ENCODE measurements around the gene CTNND2. TPM values are rescaled to one million over a fixed set of nuclear protein-coding genes. Genes with fewer than 3 reads are reported as not detected.

CTNND2 gene
- total RNA-seq, 1 experiment from 2014 or later, result 2.9 TPM

- Histone ChIP-seq H3K4me3 (ENCODE audit: insufficient read depth, low read depth, low read length) (no peak overlapping the region), H3K27me3 (ENCODE audit: control insufficient read depth, insufficient read depth, low read length) (no peaks in the 10 kb centered on the region), H3K36me3 (replicated peaks; ENCODE audit: control insufficient read depth, insufficient read depth, low read length) (no peaks in the 10 kb centered on the region)
- no peak for DNase-seq
Measured at GRCh38 chr5:11273180-11273903, 630.9 kb downstream of the CTNND2 start.

- H3K4me3 ChIP-seq (ENCODE audit: insufficient read depth, low read depth, low read length), result no peak overlapping the region
- no peaks in the 10 kb centered on the region for H3K27me3 ChIP-seq (ENCODE audit: control insufficient read depth, insufficient read depth, low read length)
- no peaks in the 10 kb centered on the region for H3K36me3 ChIP-seq (replicated peaks; ENCODE audit: control insufficient read depth, insufficient read depth, low read length)
- no peak for DNase-seq
Measured at GRCh38 chr5:11269515-11269914, 634.7 kb downstream of the CTNND2 start.

GRCh38 chr5:11268891-11269290, 635.4 kb downstream of the CTNND2 start:
- no peak for DNase-seq
- H3K36me3 ChIP-seq (replicated peaks; ENCODE audit: control insufficient read depth, insufficient read depth, low read length), result no peaks in the 10 kb centered on the region
- no peak overlapping the region for H3K4me3 ChIP-seq (ENCODE audit: insufficient read depth, low read depth, low read length)
- no peaks in the 10 kb centered on the region for H3K27me3 ChIP-seq (ENCODE audit: control insufficient read depth, insufficient read depth, low read length)

DNA sequence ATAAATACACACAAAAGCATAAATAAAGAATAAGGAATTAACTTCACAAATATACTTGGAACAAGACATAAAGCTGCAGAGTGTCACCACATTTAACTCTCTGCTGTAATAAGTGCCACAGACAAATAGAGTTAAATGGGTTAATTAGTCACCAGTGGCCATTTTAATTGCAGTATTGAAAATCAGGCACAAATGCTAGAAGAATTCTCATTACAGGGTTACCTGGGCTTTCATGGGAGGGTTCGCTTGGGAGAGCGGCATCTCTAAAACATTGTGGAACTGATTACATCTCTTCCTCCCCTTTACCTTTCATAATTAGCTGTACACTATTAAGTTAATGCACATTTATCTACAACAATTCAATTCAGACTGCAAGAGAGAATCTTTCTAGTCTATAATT, 637.9 kb downstream of the CTNND2 start:
- Histone ChIP-seq H3K36me3 (replicated peaks; ENCODE audit: control insufficient read depth, insufficient read depth, low read length) (no peaks in the 10 kb centered on the region), H3K4me3 (ENCODE audit: insufficient read depth, low read depth, low read length) (no peak overlapping the region), H3K27me3 (ENCODE audit: control insufficient read depth, insufficient read depth, low read length) (no peaks in the 10 kb centered on the region)
- no peak for DNase-seq

- H3K36me3 ChIP-seq (replicated peaks; ENCODE audit: control insufficient read depth, insufficient read depth, low read length), result no peaks in the 10 kb centered on the region
- no peak overlapping the region for H3K4me3 ChIP-seq (ENCODE audit: insufficient read depth, low read depth, low read length)
- DNase-seq, result no peak
- no peaks in the 10 kb centered on the region for H3K27me3 ChIP-seq (ENCODE audit: control insufficient read depth, insufficient read depth, low read length)
Measured at GRCh38 chr5:11261241-11261640, 643.0 kb downstream of the CTNND2 start.

GRCh38 chr5:11258001-11258400, 646.2 kb downstream of the CTNND2 start:
- no peak for DNase-seq
- H3K4me3 ChIP-seq (ENCODE audit: insufficient read depth, low read depth, low read length), result no peak overlapping the region
- no peaks in the 10 kb centered on the region for H3K27me3 ChIP-seq (ENCODE audit: control insufficient read depth, insufficient read depth, low read length)
- no peaks in the 10 kb centered on the region for H3K36me3 ChIP-seq (replicated peaks; ENCODE audit: control insufficient read depth, insufficient read depth, low read length)

DNA sequence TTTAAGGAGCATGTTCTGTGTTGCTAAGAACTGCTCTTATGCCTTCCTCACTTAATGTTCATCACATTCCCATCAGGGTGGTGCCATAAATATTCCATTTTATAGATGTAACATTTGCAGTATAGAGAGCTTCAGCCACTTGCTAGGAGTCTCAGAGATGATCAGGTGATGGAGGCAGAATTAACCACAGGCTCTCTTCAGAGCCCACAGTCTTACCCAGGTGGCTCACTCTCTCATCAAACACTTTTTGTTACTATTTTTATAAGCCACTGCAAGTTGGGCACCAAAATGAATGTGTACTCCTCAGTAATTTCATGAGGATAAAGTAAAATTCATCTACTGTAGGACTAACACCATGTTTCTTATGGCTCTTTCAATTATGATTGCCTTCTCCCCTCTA, 651.7 kb downstream of the CTNND2 start:
- Histone ChIP-seq H3K36me3 (replicated peaks; ENCODE audit: control insufficient read depth, insufficient read depth, low read length) (no peaks in the 10 kb centered on the region), H3K27me3 (ENCODE audit: control insufficient read depth, insufficient read depth, low read length) (no peaks in the 10 kb centered on the region), H3K4me3 (ENCODE audit: insufficient read depth, low read depth, low read length) (no peak overlapping the region)
- no peak for DNase-seq

GRCh38 chr5:11252075-11252474, 652.2 kb downstream of the CTNND2 start:
- Histone ChIP-seq H3K36me3 (replicated peaks; ENCODE audit: control insufficient read depth, insufficient read depth, low read length) (no peaks in the 10 kb centered on the region), H3K4me3 (ENCODE audit: insufficient read depth, low read depth, low read length) (no peak overlapping the region), H3K27me3 (ENCODE audit: control insufficient read depth, insufficient read depth, low read length) (no peaks in the 10 kb centered on the region)
- DNase-seq, result no peak

DNA sequence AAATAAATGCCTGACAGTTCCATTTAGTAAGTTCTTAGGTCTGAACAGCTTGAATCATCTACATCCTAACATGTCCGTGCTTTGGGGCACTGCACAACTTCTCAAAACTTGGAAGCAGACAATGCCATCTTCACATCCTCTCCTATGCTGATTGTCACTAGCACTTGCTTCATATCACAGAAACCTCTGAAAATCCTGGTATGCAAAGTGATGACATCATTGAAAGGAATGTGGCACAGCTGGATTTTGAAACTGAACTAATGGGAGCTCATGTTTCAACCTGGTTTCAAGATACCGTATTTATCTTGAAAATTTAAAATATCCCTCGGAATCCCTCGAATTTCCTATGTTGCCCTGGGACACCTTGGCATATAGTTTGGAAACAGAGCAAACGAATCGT, 653.0 kb downstream of the CTNND2 start:
- H3K36me3 ChIP-seq (replicated peaks; ENCODE audit: control insufficient read depth, insufficient read depth, low read length), result no peaks in the 10 kb centered on the region
- no peak for DNase-seq
- no peak overlapping the region for H3K4me3 ChIP-seq (ENCODE audit: insufficient read depth, low read depth, low read length)
- no peaks in the 10 kb centered on the region for H3K27me3 ChIP-seq (ENCODE audit: control insufficient read depth, insufficient read depth, low read length)

GRCh38 chr5:11248966-11249365, 655.3 kb downstream of the CTNND2 start:
- H3K27me3 ChIP-seq (ENCODE audit: control insufficient read depth, insufficient read depth, low read length), result no peaks in the 10 kb centered on the region
- DNase-seq, result no peak
- H3K4me3 ChIP-seq (ENCODE audit: insufficient read depth, low read depth, low read length), result no peak overlapping the region
- no peaks in the 10 kb centered on the region for H3K36me3 ChIP-seq (replicated peaks; ENCODE audit: control insufficient read depth, insufficient read depth, low read length)

GRCh38 chr5:11247224-11247623, 657.0 kb downstream of the CTNND2 start:
- no peaks in the 10 kb centered on the region for H3K27me3 ChIP-seq (ENCODE audit: control insufficient read depth, insufficient read depth, low read length)
- DNase-seq, result peak; percentile 18
- H3K4me3 ChIP-seq (ENCODE audit: insufficient read depth, low read depth, low read length), result no peak overlapping the region
- no peaks in the 10 kb centered on the region for H3K36me3 ChIP-seq (replicated peaks; ENCODE audit: control insufficient read depth, insufficient read depth, low read length)

- Histone ChIP-seq H3K4me3 (ENCODE audit: insufficient read depth, low read depth, low read length) (no peak overlapping the region), H3K27me3 (ENCODE audit: control insufficient read depth, insufficient read depth, low read length) (no peaks in the 10 kb centered on the region), H3K36me3 (replicated peaks; ENCODE audit: control insufficient read depth, insufficient read depth, low read length) (no peaks in the 10 kb centered on the region)
- no peak for DNase-seq
Measured at GRCh38 chr5:11240293-11241190, 663.7 kb downstream of the CTNND2 start.

DNA sequence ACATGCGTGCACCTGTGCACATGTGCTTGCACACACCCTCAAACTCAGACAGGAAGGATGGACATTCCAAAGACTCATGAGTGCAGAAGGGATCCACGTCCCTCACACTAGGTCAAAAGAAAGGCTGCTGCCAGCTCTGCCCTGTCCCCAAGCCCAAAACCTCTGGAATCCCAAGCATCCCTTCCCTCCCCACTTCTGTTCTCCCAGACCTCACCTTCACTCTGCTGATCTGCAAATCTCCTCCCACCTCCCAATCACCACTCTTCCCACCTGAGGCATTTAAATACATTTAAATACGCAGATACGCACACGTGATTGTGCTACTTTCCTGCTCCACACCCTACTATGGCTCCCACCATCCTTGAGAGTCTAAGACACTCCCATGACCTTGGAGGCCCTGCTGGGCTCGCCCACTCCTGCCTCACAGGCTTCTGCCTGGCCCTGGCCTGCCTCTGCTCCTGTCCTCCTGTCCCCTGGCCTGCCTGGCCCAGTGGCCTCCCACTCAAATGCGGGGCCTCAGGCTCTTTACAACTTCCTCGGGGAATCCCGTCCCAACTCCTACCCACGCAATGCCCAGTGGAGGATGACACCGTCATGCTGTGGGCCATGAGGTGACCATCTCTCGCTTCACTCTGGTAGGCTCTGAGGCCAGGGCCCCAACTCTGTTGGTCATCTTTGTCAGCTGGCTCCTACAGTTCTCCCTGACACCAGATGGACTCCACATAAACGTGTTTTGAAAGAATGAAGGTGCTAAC, 664.8 kb downstream of the CTNND2 start:
- peak; percentile 47 for DNase-seq
- Histone ChIP-seq H3K36me3 (replicated peaks; ENCODE audit: control insufficient read depth, insufficient read depth, low read length) (no peaks in the 10 kb centered on the region), H3K4me3 (ENCODE audit: insufficient read depth, low read depth, low read length) (no peak overlapping the region), H3K27me3 (ENCODE audit: control insufficient read depth, insufficient read depth, low read length) (no peaks in the 10 kb centered on the region)

- Histone ChIP-seq H3K4me3 (ENCODE audit: insufficient read depth, low read depth, low read length) (no peak overlapping the region), H3K27me3 (ENCODE audit: control insufficient read depth, insufficient read depth, low read length) (no peaks in the 10 kb centered on the region), H3K36me3 (replicated peaks; ENCODE audit: control insufficient read depth, insufficient read depth, low read length) (no peaks in the 10 kb centered on the region)
- no peak for DNase-seq
Measured at GRCh38 chr5:11234501-11234911, 669.7 kb downstream of the CTNND2 start.
